Mesenteric fat pad (tissue), 1 donor: ENCODE data around the gene RESP18. TPM values are rescaled to one million over a fixed set of nuclear protein-coding genes. Genes with fewer than 3 reads are reported as not detected.
A peak's percentile ranks its signal among the peaks of the same experiment; 100 is the strongest.

Experiments
- DNase-seq: peaks from one replicate; pipeline ENCODE4 v3.0.0-alpha.2; 2020; ENCODE audit warnings: low spot score
- total RNA-seq: library from RNA; stranded (reverse); fragmentation: NEBNext Ultra II Directional; extraction: Animal tissue kit (Norgen Biotek cat#: 25700); gene quantifications from one replicate; pipeline ENCODE4 v1.2.1, GENCODE V29; 2021
- donor health status: DM: yes; HTN: yes; CAD: no.

Gene RESP18
- total RNA-seq, 1 donor from 2014 or later, result not detected

- DNase-seq, result no peak
Observed at GRCh38 chr2:219325657-219326315, 6.8 kb downstream of the RESP18 start.

- DNase-seq, result peak; percentile 53
Observed at GRCh38 chr2:219325136-219325535, 7.4 kb downstream of the RESP18 start.

DNA sequence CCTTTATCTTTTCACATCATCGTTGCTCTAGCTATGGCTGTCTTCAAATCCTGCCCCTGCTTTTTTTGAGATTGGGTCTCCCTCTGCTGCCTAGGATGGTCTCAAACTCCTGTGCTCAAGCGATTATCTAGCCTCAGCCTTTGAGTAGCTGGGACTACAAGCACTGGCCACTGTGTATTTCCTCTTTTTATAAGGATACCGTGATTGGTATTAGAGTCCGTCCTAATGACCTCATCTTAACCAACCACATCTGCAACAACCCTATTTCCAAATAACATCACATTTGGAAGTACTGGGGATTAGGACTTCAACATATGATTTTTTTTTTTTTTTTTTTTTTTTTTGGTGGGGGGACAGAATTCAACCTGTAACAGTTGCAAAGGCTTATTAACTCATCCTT lies 9.1 kb downstream of the RESP18 start:
- DNase-seq, result no peak

- peak; percentile 41 for DNase-seq
Observed at GRCh38 chr2:219314804-219315468, 17.6 kb downstream of the RESP18 start.

- peak; percentile 76 for DNase-seq
Observed at GRCh38 chr2:219312683-219313263, 19.8 kb downstream of the RESP18 start.

GRCh38 chr2:219309278-219309677 lies 23.3 kb downstream of the RESP18 start, which contains the start of gene PTPRN:
Gene PTPRN, minus strand, starts transcription at chr2:219309401. Its CDS starts 69 bp downstream, at chr2:219309332.
- peak; percentile 84 for DNase-seq

GRCh38 chr2:219308142-219309101 lies 24.1 kb downstream of the RESP18 start:
- DNase-seq, result peak; percentile 91

DNA sequence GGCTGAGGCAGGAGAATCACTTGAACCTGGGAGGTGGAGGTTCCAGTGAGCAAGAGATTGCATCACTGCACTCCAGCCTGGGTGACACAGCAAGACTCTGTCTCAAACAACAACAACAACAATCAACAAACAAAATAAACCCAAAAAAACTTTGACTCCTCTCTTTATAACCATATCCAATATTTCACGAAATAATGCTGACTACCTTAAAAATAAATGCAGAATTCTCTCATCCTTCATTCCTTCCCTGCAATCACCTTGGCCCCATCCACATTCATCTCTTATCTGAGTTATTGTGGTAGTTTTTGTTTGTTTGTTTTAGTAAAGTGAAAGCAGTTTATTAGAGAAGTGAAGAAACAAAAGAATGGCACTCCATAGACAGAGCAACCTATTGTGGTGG lies 26.5 kb downstream of the RESP18 start:
- no peak for DNase-seq

- no peak for DNase-seq
Observed at GRCh38 chr2:219304223-219304622, 28.3 kb downstream of the RESP18 start.

DNA sequence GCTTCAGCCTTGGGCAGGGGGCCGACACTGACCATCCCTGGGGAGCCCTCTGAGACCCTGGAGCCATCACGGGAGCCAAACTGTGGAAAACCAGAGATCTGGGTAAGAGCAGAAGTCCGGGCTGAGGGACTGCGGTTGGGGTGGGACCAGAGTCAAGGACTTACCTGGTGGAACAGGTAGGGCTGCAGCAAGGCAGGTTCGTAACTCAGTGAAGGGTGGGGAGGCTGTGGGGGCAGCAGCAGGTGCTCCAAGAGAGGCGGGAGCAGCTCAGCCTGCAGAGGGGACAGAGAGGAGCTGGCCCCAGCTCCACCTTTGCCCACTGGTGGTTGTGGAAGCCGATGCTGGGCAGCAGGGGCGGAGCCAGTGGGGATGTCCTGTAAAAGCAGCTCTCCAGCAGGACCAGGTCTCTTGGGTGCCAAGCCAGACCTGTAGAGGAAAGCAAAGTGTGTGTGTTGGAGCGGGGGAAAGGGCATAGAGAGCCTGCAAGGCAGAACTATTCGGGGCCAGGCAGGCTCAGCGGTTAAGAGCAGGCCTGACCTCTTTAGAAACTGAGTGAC lies 30.1 kb downstream of the RESP18 start:
- peak; percentile 82 for DNase-seq

DNA sequence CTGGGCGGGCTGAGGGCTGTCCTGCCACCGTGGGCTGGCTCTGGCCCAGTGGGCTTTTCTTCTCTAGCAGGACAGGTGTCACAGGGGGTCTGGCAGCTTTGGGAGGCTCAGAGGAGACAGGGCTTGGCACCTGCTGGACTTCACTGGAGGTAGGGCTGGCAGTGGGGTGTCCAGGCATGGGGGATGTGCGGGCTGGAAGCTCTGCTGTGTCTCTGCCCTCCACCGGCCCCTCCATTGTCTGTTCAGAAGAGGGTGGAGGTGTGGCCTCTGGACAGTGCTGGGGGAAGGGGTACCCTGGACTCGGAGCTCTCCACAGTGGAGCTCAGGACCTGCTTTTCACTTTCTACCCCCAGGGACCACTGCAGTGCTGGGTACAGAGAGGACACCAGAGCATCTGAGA lies 32.5 kb downstream of the RESP18 start:
- DNase-seq, result peak; percentile 75

- peak; percentile 72 for DNase-seq
Observed at GRCh38 chr2:219299372-219299760, 33.2 kb downstream of the RESP18 start.

GRCh38 chr2:219298759-219299371 lies 33.7 kb downstream of the RESP18 start:
- DNase-seq, result peak; percentile 94

- peak; percentile 83 for DNase-seq
Observed at GRCh38 chr2:219297766-219298456, 34.6 kb downstream of the RESP18 start.

GRCh38 chr2:219296631-219297391 lies 35.7 kb downstream of the RESP18 start:
- peak; percentile 87 for DNase-seq

GRCh38 chr2:219296142-219296541 lies 36.4 kb downstream of the RESP18 start:
- peak; percentile 78 for DNase-seq

- DNase-seq, result peak; percentile 96
Observed at GRCh38 chr2:219294356-219295351, 37.9 kb downstream of the RESP18 start.

- DNase-seq, result peak; percentile 76
Observed at GRCh38 chr2:219293736-219294231, 38.8 kb downstream of the RESP18 start.
